Stomach (tissue), 9 donors: ENCODE measurements around the gene GNG2. TPM values are rescaled to one million over a fixed set of nuclear protein-coding genes. Genes with fewer than 3 reads are reported as not detected.

Source experiments
- DNase-seq, 2 donors: peaks; one replicate each; pipeline versions ENCODE4 v3.0.0 to v3.0.0-alpha.2; 2013 to 2019
- H3K27ac ChIP-seq, 5 donors: fragments of 200-600 bp in 4 of 5; sonication (generic) in 4 of 5; one replicate each; pipeline ENCODE4 v1.5.1; 2013 to 2019; ENCODE audit warnings: mild to moderate bottlenecking in 1 of 5, moderate library complexity in 1 of 5
- H3K27me3 ChIP-seq, 3 donors: fragments of 200-600 bp; sonication (generic); one replicate each; pipeline ENCODE4 v1.5.1; 2017 to 2019; ENCODE audit warnings: mixed run types in 1 of 3
- H3K36me3 ChIP-seq, 4 donors: fragments of 200-600 bp; sonication (generic); 1 replicate in 3 of 4; 2 replicates in 1 of 4; pipeline ENCODE4 v1.5.1; 2016 to 2019
- H3K4me1 ChIP-seq, 4 donors: fragments of 200-600 bp; sonication (generic); one replicate each; pipeline ENCODE4 v1.5.1; 2016 to 2019
- H3K4me3 ChIP-seq, 4 donors: fragments of 200-600 bp; sonication (generic) in 3 of 4; one replicate each; pipeline ENCODE4 v1.5.1; 2016 to 2019; ENCODE audit warnings: mild to moderate bottlenecking in 1 of 4
- H3K9me3 ChIP-seq, 4 donors: fragments of 200-600 bp; sonication (generic); one replicate each; pipeline ENCODE4 v1.5.1; 2016 to 2019
- EP300 ChIP-seq: sonication (generic); formaldehyde crosslinking; IDR thresholded peaks from one replicate; pipeline ENCODE4 v1.6.1; 2017; ENCODE audit warnings: antibody characterized with exemption
- POLR2A ChIP-seq, 4 donors: fragments of 450-650 bp; IDR thresholded peaks; one replicate each; pipeline ENCODE4 v1.6.1; 2016; ENCODE audit warnings: antibody characterized with exemption in 4 of 4, control low read depth in 2 of 4, mild to moderate bottlenecking in 1 of 4, moderate library complexity in 1 of 4
- POLR2AphosphoS5 ChIP-seq, 3 donors: sonication (generic); formaldehyde crosslinking; IDR thresholded peaks; one replicate each; pipeline ENCODE4 v1.6.1; 2016; ENCODE audit warnings: antibody characterized with exemption in 3 of 3
- WGBS, 5 donors: extraction: QIAGEN DNeasy Blood & Tissue Kit in 3 of 5; methylation state at CpG; one replicate each; pipeline versions ENCODE4 v1.1.5 to v1.1.7; 2013 to 2018; 5-methylcytosine and 5-hydroxymethylcytosine counted together
- intact Hi-C: fragments of 100-400 bp; cut with DNase I; formaldehyde crosslinking; loops from one replicate; pipeline ENCODE4 v1.15.1; 2023; ENCODE audit warnings: low total_unique reads
- polyA plus RNA-seq, 3 donors: library from polyadenylated mRNA; stranded (reverse); fragments of 200-250 nt; gene quantifications; one replicate each; pipeline ENCODE4 v1.2.3, GENCODE V29; 2013
- total RNA-seq, 5 donors: library from RNA; depleted of rRNA; stranded (reverse); fragments of >200 nt; gene quantifications; one replicate each; pipeline versions ENCODE4 v1.1.0 to v1.2.3, GENCODE V29; 2014 to 2016
- TF ChIP-seq, protein P1 (sequence below), 7 experiments: fragments of 450-650 bp in 4 of 7; fragments of 200-600 bp in 3 of 7; sonication (generic) in 3 of 7; IDR thresholded peaks; one replicate each; pipeline ENCODE4 v1.5.1; 2016 to 2019; ENCODE audit warnings: antibody characterized with exemption in 7 of 7, control low read depth in 2 of 7, mild to moderate bottlenecking in 1 of 7
- donor health status: healthy with polysubstance abuse.
- donor health status: Bipolar disorder and iron deficiency.
- donor health status: healthy.

The GNG2 gene
- total and polyA plus RNA-seq, 8 donors = 0.58 to 23.3 (median 9.2) TPM

GRCh38 chr14:51950007-51950406 lies 89.6 kb downstream of the GNG2 start:
- H3K9me3 ChIP-seq = peaks cover 0 to 9% (median 3%) of the 10 kb centered on the region in 4 donors
- no peak overlapping the region for H3K4me3 ChIP-seq
- H3K36me3 ChIP-seq = peaks cover 0 to 36% (median 18%) of the 10 kb centered on the region in 4 donors
- WGBS, 5 donors = 46 to 80% (median 76%) methylated on average over 2 of the region's 2 CpGs
- H3K27me3 ChIP-seq = no peaks in the 10 kb centered on the region
- H3K4me1 ChIP-seq = peaks cover 0 to 6% (median 0%) of the 10 kb centered on the region in 4 donors
- TF ChIP-seq, protein P1, sequence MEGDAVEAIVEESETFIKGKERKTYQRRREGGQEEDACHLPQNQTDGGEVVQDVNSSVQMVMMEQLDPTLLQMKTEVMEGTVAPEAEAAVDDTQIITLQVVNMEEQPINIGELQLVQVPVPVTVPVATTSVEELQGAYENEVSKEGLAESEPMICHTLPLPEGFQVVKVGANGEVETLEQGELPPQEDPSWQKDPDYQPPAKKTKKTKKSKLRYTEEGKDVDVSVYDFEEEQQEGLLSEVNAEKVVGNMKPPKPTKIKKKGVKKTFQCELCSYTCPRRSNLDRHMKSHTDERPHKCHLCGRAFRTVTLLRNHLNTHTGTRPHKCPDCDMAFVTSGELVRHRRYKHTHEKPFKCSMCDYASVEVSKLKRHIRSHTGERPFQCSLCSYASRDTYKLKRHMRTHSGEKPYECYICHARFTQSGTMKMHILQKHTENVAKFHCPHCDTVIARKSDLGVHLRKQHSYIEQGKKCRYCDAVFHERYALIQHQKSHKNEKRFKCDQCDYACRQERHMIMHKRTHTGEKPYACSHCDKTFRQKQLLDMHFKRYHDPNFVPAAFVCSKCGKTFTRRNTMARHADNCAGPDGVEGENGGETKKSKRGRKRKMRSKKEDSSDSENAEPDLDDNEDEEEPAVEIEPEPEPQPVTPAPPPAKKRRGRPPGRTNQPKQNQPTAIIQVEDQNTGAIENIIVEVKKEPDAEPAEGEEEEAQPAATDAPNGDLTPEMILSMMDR (IDR thresholded peaks at IDR 0.05) = no peak
- TF ChIP-seq POLR2AphosphoS5 (IDR thresholded peaks at IDR 0.05) (no peak), EP300 (no peak), POLR2A (IDR thresholded peaks at IDR 0.05) (no peak)
- no peak overlapping the region for H3K27ac ChIP-seq
- no peak for DNase-seq
- intact Hi-C loops = no loop called here

DNA sequence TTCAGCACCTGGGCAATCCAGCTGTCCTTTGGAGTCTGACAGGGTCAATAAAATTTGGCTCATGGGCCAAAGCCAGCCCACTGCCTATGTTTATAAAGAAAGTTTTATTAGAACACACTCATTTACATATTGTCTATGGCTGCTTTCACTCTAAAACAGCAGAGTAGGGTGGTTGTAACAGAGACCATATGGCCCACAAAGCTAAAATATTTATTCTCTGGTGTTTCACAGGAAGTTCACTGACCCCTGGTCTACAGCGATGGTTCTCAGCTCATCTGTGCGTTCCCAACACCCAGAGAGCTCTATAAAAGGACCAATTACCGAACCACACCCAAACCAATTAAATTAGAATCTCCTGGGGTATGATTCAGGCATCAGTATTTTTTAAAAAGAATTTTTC lies 91.2 kb downstream of the GNG2 start:
- no peak overlapping the region for H3K27ac ChIP-seq
- peaks cover 0 to 6% (median 0%) of the 10 kb centered on the region in 4 donors for H3K4me1 ChIP-seq
- DNase-seq = no peak
- H3K4me3 ChIP-seq = no peak overlapping the region
- H3K27me3 ChIP-seq = no peaks in the 10 kb centered on the region
- no peak for TF ChIP-seq POLR2A (IDR thresholded peaks at IDR 0.05)
- TF ChIP-seq POLR2AphosphoS5 (IDR thresholded peaks at IDR 0.05) = no peak
- no peak for TF ChIP-seq EP300
- TF ChIP-seq, protein P1 (IDR thresholded peaks at IDR 0.05) = no peak
- H3K9me3 ChIP-seq = peaks cover 0 to 9% (median 3%) of the 10 kb centered on the region in 4 donors
- peaks cover 0 to 36% (median 18%) of the 10 kb centered on the region in 4 donors for H3K36me3 ChIP-seq
- 53 to 90% (median 72%) methylated on average over 3 of the region's 3 CpGs for WGBS, 5 donors
- intact Hi-C loops = no loop called here

DNA sequence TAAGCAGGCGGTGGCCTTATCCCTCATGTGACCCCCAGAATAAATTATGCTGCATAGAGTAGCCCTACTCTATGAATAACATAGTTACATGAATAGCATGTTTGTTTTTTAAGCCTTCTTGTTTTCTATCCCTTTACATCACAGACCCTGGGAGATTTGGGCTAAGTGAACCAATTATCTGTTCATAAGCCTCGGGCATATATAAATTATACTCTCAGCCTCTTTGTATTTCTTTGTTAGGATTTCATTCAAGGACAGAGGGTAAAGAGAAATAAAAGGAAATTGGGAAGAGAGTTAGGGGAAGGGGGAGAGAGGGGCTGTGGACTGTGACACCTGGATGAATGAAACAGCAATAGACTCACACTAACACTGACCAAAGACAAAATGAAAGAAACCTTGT lies 93.6 kb downstream of the GNG2 start:
- TF ChIP-seq, protein P1 (IDR thresholded peaks at IDR 0.05) = no peak
- TF ChIP-seq EP300 (no peak), POLR2AphosphoS5 (IDR thresholded peaks at IDR 0.05) (no peak), POLR2A (IDR thresholded peaks at IDR 0.05) (no peak)
- H3K4me1 ChIP-seq = peaks cover 0 to 6% (median 0%) of the 10 kb centered on the region in 4 donors
- no peak overlapping the region for H3K27ac ChIP-seq
- no peak overlapping the region for H3K4me3 ChIP-seq
- H3K9me3 ChIP-seq = peaks cover 0 to 16% (median 11%) of the 10 kb centered on the region in 4 donors
- 81 to 91% (median 84%) methylated on average over 2 of the region's 2 CpGs for WGBS, 5 donors
- no peak for DNase-seq
- intact Hi-C loops = no loop called here
- H3K27me3 ChIP-seq = no peaks in the 10 kb centered on the region
- peaks cover 0 to 43% (median 23%) of the 10 kb centered on the region in 4 donors for H3K36me3 ChIP-seq

GRCh38 chr14:51954657-51955056 lies 94.2 kb downstream of the GNG2 start:
- 90 to 99% (median 95%) methylated on average over 3 of the region's 3 CpGs for WGBS, 5 donors
- peaks cover 0 to 6% (median 0%) of the 10 kb centered on the region in 4 donors for H3K4me1 ChIP-seq
- H3K27me3 ChIP-seq = no peaks in the 10 kb centered on the region
- intact Hi-C loops = no loop called here
- H3K36me3 ChIP-seq = peaks cover 0 to 48% (median 25%) of the 10 kb centered on the region in 4 donors
- TF ChIP-seq POLR2A (IDR thresholded peaks at IDR 0.05) (no peak), POLR2AphosphoS5 (IDR thresholded peaks at IDR 0.05) (no peak), EP300 (no peak)
- TF ChIP-seq, protein P1 (IDR thresholded peaks at IDR 0.05) = no peak
- H3K4me3 ChIP-seq = no peak overlapping the region
- DNase-seq = no peak
- H3K27ac ChIP-seq = no peak overlapping the region
- peaks cover 0 to 20% (median 15%) of the 10 kb centered on the region in 4 donors for H3K9me3 ChIP-seq
